SU-DHL-6 (cell line): ENCODE results near the gene MYLK.

Experiments
- H2AFZ ChIP-seq: fragments of 200-600 bp; sonication (generic); 2 replicates; pipeline ENCODE4 v1.6.1; 2014; ENCODE audit warnings: low read depth, mild to moderate bottlenecking, moderate library complexity, mixed read lengths, antibody characterized with exemption, low read length; ENCODE audit not compliant: severe bottlenecking
- H3F3A ChIP-seq: fragments of 200-600 bp; shearing (Covaris generic); 2 replicates; pipeline ENCODE4 v1.6.0; 2016; ENCODE audit warnings: antibody characterized with exemption, mild to moderate bottlenecking; ENCODE audit not compliant: insufficient read depth
- H3K27ac ChIP-seq: fragments of 200-600 bp; sonication (generic); 2 replicates; pipeline ENCODE4 v1.5.1; 2016; ENCODE audit warnings: low read depth, mild to moderate bottlenecking, low read length, moderate library complexity, mixed read lengths
- H3K27me3 ChIP-seq: fragments of 200-600 bp; sonication (generic), shearing (Covaris generic); 2 replicates; pipeline ENCODE4 v1.6.0; 2014; ENCODE audit warnings: mild to moderate bottlenecking, low read length
- H3K36me3 ChIP-seq: fragments of 200-600 bp; sonication (generic); 2 replicates; pipeline ENCODE4 v1.6.1; 2014; ENCODE audit warnings: mild to moderate bottlenecking, low read length, mixed read lengths
- H3K4me2 ChIP-seq: fragments of 300-600, 200-600 bp; shearing (Covaris generic), sonication (generic); 2 replicates; pipeline ENCODE4 v1.6.0; 2014; ENCODE audit warnings: low read length, low read depth, mild to moderate bottlenecking; ENCODE audit not compliant: poor library complexity, severe bottlenecking
- H3K4me3 ChIP-seq: fragments of 200-600 bp; sonication (generic); 2 replicates; pipeline ENCODE4 v1.5.1; 2014; ENCODE audit warnings: antibody characterized with exemption, low read length, mild to moderate bottlenecking, mixed read lengths; ENCODE audit not compliant: insufficient read depth, poor library complexity, severe bottlenecking
- H3K79me2 ChIP-seq: fragments of 200-600 bp; sonication (generic); 2 replicates; pipeline ENCODE4 v1.6.1; 2014; ENCODE audit warnings: mild to moderate bottlenecking, low read length, moderate library complexity; ENCODE audit not compliant: insufficient read depth
- H3K9ac ChIP-seq: fragments of 200-600 bp; sonication (generic); 2 replicates; pipeline ENCODE4 v1.7.0; 2014; ENCODE audit warnings: mild to moderate bottlenecking, low read length
- H3K9me2 ChIP-seq: fragments of 200-600 bp; sonication (generic); replicated peaks from 2 replicates; pipeline ENCODE4 v1.6.1; 2014; ENCODE audit warnings: low read length; ENCODE audit not compliant: insufficient read depth
- H3K9me3 ChIP-seq: fragments of 200-600 bp; sonication (generic); 2 replicates; pipeline ENCODE4 v1.6.1; 2014; ENCODE audit warnings: low read length, mixed read lengths; ENCODE audit not compliant: insufficient read depth
- H4K20me1 ChIP-seq: fragments of 200-600 bp; sonication (generic); 2 replicates; pipeline ENCODE4 v1.6.1; 2014; ENCODE audit warnings: low read depth, mild to moderate bottlenecking, antibody characterized with exemption, low read length, moderate library complexity, mixed read lengths
- CTCF ChIP-seq: fragments of 200-600 bp; sonication (generic); IDR thresholded peaks from one replicate; pipeline ENCODE4 v1.5.1; 2017; ENCODE audit warnings: antibody characterized with exemption, mild to moderate bottlenecking, low read length, moderate library complexity; ENCODE audit not compliant: insufficient read depth, poor library complexity, severe bottlenecking
- EZH2phosphoT487 ChIP-seq: fragments of 200-600 bp; sonication (generic), shearing (Covaris generic); conservative IDR thresholded peaks from 2 replicates; pipeline ENCODE4 v1.6.1; 2018; ENCODE audit warnings: mild to moderate bottlenecking, antibody characterized with exemption, low read length, moderate library complexity, mixed read lengths

MYLK gene

DNA sequence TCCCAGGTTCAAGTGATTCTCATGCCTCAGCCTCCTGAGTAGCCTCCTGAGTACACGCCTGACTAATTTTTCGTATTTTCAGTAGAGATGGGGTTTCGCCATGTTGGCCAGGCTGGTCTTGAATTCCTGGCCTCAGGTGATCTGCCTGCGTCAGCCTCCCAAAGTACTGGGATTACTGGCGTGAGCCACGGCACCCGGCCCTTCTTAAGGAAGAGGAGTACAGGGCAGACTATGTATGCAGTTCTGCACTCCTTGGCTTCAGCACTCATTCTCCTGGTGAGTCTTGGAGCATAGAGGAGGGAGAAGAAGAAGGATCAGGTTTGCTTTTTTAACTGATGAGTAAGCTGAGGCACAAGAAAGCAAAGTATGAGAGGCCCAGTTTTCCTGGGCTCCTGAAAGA is 199.5 kb downstream of the MYLK start:
- Histone ChIP-seq H3K9ac (no peak overlapping the region), H3K9me3 (no peaks in the 10 kb centered on the region), H3F3A (no peaks in the 10 kb centered on the region), H3K9me2 (no peaks in the 10 kb centered on the region), H3K4me2 (no peak overlapping the region), H3K36me3 (no peaks in the 10 kb centered on the region), H3K79me2 (no peaks in the 10 kb centered on the region), H2AFZ (no peak overlapping the region), H3K4me3 (no peak overlapping the region), H4K20me1 (no peaks in the 10 kb centered on the region), H3K27me3 (no peaks in the 10 kb centered on the region), H3K27ac (no peak overlapping the region)
- TF ChIP-seq CTCF (no peak), EZH2phosphoT487 (no peak)

DNA sequence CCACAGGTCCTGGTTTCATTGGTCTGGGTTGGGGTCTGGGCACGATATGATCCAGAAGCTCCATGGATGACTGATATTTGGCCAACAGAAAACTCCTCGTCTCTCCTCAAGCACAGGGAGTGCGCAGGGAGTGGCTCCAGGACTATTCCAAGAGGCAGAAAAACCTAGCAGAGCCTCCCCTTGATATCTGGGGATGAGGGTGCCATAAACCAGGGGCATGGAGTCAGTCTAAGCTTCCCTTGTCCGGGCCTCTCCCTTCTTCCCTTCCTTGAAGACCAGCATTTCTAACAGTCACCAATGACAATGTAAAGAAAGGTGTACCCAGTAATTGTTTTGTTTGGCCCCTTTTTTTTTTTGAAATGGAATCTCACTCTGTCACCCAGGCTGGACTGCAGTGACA is 199.9 kb downstream of the MYLK start:
- Histone ChIP-seq H3K9me2 (no peaks in the 10 kb centered on the region), H3K27ac (no peak overlapping the region), H3F3A (no peaks in the 10 kb centered on the region), H3K79me2 (no peaks in the 10 kb centered on the region), H3K27me3 (no peaks in the 10 kb centered on the region), H4K20me1 (no peaks in the 10 kb centered on the region), H3K4me2 (no peak overlapping the region), H3K9me3 (no peaks in the 10 kb centered on the region), H3K4me3 (no peak overlapping the region), H3K9ac (no peak overlapping the region), H2AFZ (no peak overlapping the region), H3K36me3 (no peaks in the 10 kb centered on the region)
- TF ChIP-seq EZH2phosphoT487 (no peak), CTCF (no peak)

- no peaks in the 10 kb centered on the region for H3K9me3 ChIP-seq
- H3F3A ChIP-seq = no peaks in the 10 kb centered on the region
- no peak overlapping the region for H3K9ac ChIP-seq
- H3K27ac ChIP-seq = no peak overlapping the region
- H3K27me3 ChIP-seq = no peaks in the 10 kb centered on the region
- no peaks in the 10 kb centered on the region for H4K20me1 ChIP-seq
- no peaks in the 10 kb centered on the region for H3K36me3 ChIP-seq
- H3K4me3 ChIP-seq = no peak overlapping the region
- H3K9me2 ChIP-seq = no peaks in the 10 kb centered on the region
- H2AFZ ChIP-seq = no peak overlapping the region
- TF ChIP-seq CTCF = no peak
- TF ChIP-seq EZH2phosphoT487 = no peak
- H3K4me2 ChIP-seq = no peak overlapping the region
- no peaks in the 10 kb centered on the region for H3K79me2 ChIP-seq
These were observed 200.5 kb downstream of the MYLK start for GRCh38 chr3:123683505-123684154.
